Ishikawa (cell line): ENCODE measurements around the gene TBC1D24.
A peak's percentile ranks its signal among the peaks of the same experiment; 100 is the strongest.

Source experiments
- CEBPB ChIP-seq: IDR thresholded peaks from 2 replicates; pipeline ENCODE4 v1.6.1; 2012
- CREB1 ChIP-seq: IDR thresholded peaks from 2 replicates; pipeline ENCODE4 v1.6.1; 2012; ENCODE audit warnings: low read depth
- EGR1 ChIP-seq: IDR thresholded peaks from 2 replicates; pipeline ENCODE4 v1.6.1; 2012
- EP300 ChIP-seq: IDR thresholded peaks from 2 replicates; pipeline ENCODE4 v1.6.1; 2012; ENCODE audit warnings: borderline replicate concordance
- FOXM1 ChIP-seq: IDR thresholded peaks from 2 replicates; pipeline ENCODE4 v1.6.1; 2012; ENCODE audit warnings: low read depth, borderline replicate concordance
- NFIC ChIP-seq: IDR thresholded peaks from 2 replicates; pipeline ENCODE4 v1.6.1; 2012
- RAD21 ChIP-seq: IDR thresholded peaks from 2 replicates; pipeline ENCODE4 v1.6.1; 2012; ENCODE audit warnings: low read depth
- TAF1 ChIP-seq: IDR thresholded peaks from 2 replicates; pipeline ENCODE4 v1.6.1; 2012; ENCODE audit warnings: low read depth, mild to moderate bottlenecking
- TCF12 ChIP-seq: IDR thresholded peaks from 2 replicates; pipeline ENCODE4 v1.6.1; 2012; ENCODE audit warnings: low read depth
- TEAD4 ChIP-seq: IDR thresholded peaks from 2 replicates; pipeline ENCODE4 v1.6.1; 2012
- YY1 ChIP-seq: IDR thresholded peaks from 2 replicates; pipeline ENCODE4 v1.6.1; 2012; ENCODE audit warnings: low read depth
- ZBTB7A ChIP-seq: IDR thresholded peaks from 2 replicates; pipeline ENCODE4 v1.6.1; 2012; ENCODE audit warnings: low read depth
- TF ChIP-seq, protein P1 (sequence below): IDR thresholded peaks from 2 replicates; pipeline ENCODE4 v1.6.1; 2012; ENCODE audit warnings: low read depth, mild to moderate bottlenecking
- TF ChIP-seq, protein P2 (sequence below): IDR thresholded peaks from 2 replicates; pipeline ENCODE4 v1.6.1; 2012
- TF ChIP-seq, protein P3 (sequence below): IDR thresholded peaks from 2 replicates; pipeline ENCODE4 v1.6.1; 2012

Gene TBC1D24

DNA sequence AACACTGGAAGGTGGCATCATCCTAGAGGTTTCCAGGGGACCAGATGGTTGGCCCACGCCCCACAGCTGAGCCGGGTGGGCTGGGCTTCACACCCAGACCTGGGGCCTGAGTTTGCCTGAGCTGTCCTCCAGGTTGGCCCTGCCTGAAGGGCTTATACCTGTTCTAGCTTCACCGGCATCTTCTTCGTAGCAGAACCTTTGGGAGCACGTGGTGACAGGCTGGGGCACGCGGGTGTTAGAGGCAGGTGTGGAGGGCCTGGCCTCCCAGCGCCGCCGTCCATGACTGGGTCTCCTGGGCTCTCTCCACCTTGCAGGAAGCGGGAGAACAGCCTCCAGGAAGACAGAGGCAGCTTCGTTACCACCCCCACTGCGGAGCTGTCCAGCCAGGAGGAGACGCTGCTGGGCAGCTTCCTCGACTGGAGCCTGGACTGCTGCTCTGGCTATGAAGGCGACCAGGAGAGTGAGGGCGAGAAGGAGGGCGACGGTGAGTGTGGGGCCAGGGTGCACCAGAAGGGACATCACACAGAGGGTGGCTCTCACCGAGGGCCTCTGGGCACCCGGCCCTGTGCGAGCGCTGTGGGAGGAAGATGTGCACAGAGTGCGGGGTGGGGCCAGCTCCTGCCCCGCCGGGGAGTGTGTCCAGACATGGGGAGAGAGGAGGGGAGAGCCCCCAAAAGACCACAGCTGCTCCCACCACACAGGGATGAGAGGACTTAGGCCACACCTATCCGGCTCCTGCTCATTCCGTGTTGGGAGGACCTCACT, 19.7 kb upstream of the TBC1D24 start:
- TF ChIP-seq, protein P1, sequence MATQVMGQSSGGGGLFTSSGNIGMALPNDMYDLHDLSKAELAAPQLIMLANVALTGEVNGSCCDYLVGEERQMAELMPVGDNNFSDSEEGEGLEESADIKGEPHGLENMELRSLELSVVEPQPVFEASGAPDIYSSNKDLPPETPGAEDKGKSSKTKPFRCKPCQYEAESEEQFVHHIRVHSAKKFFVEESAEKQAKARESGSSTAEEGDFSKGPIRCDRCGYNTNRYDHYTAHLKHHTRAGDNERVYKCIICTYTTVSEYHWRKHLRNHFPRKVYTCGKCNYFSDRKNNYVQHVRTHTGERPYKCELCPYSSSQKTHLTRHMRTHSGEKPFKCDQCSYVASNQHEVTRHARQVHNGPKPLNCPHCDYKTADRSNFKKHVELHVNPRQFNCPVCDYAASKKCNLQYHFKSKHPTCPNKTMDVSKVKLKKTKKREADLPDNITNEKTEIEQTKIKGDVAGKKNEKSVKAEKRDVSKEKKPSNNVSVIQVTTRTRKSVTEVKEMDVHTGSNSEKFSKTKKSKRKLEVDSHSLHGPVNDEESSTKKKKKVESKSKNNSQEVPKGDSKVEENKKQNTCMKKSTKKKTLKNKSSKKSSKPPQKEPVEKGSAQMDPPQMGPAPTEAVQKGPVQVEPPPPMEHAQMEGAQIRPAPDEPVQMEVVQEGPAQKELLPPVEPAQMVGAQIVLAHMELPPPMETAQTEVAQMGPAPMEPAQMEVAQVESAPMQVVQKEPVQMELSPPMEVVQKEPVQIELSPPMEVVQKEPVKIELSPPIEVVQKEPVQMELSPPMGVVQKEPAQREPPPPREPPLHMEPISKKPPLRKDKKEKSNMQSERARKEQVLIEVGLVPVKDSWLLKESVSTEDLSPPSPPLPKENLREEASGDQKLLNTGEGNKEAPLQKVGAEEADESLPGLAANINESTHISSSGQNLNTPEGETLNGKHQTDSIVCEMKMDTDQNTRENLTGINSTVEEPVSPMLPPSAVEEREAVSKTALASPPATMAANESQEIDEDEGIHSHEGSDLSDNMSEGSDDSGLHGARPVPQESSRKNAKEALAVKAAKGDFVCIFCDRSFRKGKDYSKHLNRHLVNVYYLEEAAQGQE = peak; percentile 39; the same call in 1 of the 2 replicates
- TF ChIP-seq TEAD4 (no peak), NFIC (no peak)

DNA sequence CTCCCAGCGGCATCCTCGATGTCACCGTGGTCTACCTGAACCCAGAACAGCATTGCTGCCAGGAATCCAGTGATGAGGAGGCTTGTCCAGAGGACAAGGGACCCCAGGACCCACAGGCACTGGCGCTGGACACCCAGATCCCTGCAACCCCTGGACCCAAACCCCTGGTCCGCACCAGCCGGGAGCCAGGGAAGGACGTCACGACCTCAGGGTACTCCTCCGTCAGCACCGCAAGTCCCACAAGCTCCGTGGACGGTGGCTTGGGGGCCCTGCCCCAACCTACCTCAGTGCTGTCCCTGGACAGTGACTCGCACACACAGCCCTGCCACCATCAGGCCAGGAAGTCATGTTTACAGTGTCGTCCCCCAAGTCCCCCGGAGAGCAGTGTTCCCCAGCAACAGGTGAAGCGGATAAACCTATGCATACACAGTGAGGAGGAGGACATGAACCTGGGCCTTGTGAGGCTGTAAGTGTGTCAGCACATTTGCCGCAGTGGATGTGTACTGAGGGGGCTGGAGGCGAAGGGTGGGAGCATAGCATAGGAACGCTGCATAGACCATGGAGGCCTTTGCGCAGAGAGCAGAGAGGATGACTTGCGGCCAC, 18.3 kb upstream of the TBC1D24 start:
- TF ChIP-seq TAF1 (no peak), NFIC (no peak), EGR1 (no peak), ZBTB7A (no peak), FOXM1 (no peak), TCF12 (no peak), YY1 (no peak), CEBPB (no peak), RAD21 (no peak), EP300 (no peak), TEAD4 (no peak)
- TF ChIP-seq, protein P2, sequence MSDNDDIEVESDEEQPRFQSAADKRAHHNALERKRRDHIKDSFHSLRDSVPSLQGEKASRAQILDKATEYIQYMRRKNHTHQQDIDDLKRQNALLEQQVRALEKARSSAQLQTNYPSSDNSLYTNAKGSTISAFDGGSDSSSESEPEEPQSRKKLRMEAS = no peak
- TF ChIP-seq, protein P3, sequence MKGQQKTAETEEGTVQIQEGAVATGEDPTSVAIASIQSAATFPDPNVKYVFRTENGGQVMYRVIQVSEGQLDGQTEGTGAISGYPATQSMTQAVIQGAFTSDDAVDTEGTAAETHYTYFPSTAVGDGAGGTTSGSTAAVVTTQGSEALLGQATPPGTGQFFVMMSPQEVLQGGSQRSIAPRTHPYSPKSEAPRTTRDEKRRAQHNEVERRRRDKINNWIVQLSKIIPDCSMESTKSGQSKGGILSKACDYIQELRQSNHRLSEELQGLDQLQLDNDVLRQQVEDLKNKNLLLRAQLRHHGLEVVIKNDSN = no peak
- TF ChIP-seq, protein P1 = no peak

DNA sequence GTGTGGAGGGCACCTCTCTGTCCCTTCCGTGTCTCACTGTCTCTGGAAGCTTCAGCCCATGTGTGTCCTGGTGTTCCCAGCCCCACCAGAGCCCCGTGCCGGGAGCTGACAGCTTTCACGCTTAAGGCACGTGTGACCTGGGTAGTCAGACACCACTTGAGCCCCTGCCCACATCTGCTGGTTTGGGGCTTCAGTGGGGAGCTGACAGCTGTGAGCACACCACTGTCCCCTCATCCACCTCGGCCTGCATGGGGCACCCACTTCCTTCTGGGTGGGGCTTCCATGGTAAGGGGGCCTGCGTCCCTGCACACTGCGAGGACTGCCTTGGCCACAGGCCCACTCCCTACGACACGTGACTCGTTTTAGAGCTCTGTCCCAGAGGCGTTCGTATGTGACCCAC, 17.7 kb upstream of the TBC1D24 start:
- TF ChIP-seq TCF12 (no peak), CREB1 (no peak), RAD21 (no peak), EGR1 (no peak), TAF1 (no peak), CEBPB (no peak), ZBTB7A (no peak)
- TF ChIP-seq, protein P2 = no peak
- TF ChIP-seq, protein P1 = no peak

DNA sequence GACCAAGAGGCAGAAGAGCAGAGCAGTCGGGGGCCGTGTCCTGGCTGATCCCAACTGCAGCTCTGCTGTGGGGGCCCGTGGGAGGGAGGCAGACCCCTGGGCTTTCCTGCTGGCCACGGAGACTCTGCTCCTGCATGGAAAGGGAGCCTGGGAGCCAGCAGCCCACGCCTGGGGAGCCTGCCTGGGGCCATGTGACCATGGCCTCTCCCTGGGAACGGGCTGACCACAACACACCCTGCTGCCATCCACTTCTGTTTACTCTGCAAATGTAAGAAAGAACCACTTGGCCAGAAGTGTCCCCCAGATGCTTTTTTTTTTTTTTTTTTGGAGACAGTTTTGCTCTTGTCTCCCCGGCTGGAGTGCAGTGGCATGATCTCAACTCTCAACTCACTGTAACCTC, 17.0 kb upstream of the TBC1D24 start:
- TF ChIP-seq, protein P3 = peak; percentile 13; the same call in 1 of the 2 replicates
- TF ChIP-seq, protein P1 = no peak
